Hepatocyte (in vitro differentiated cells): ENCODE data around the gene GSC.

Experiments
- EZH2 ChIP-seq: fragments of 200-600 bp; sonication (generic); IDR thresholded peaks from 2 replicates; pipeline ENCODE4 v1.6.1; 2016; ENCODE audit warnings: antibody characterized with exemption, mild to moderate bottlenecking, borderline replicate concordance
- EZH2phosphoT487 ChIP-seq: fragments of 200-600 bp; sonication (generic); IDR thresholded peaks from one replicate; pipeline ENCODE4 v1.6.1; 2018; ENCODE audit warnings: antibody characterized with exemption, mild to moderate bottlenecking, low read depth, moderate library complexity; ENCODE audit not compliant: unreplicated experiment, severe bottlenecking

GRCh38 chr14:94748667-94749347 is 21.1 kb downstream of the GSC start:
- TF ChIP-seq EZH2phosphoT487: no peak
- no peak for TF ChIP-seq EZH2
